Thyroid gland (tissue), 4 donors: ENCODE measurements around the gene ACKR4.

ENCODE experiments used
- POLR2A ChIP-seq, 2 donors: fragments of 450-650 bp; IDR thresholded peaks; one replicate each; pipeline ENCODE4 v1.6.1; 2017; ENCODE audit warnings: antibody characterized with exemption in 2 of 2, mild to moderate bottlenecking in 2 of 2, moderate library complexity in 1 of 2
- TF ChIP-seq, protein P1 (sequence below), 6 experiments: fragments of 200-600 bp in 3 of 6; fragments of 450-650 bp in 3 of 6; sonication (generic) in 3 of 6; IDR thresholded peaks; one replicate each; pipeline ENCODE4 v1.5.1; 2016 to 2019; ENCODE audit warnings: antibody characterized with exemption in 6 of 6, mild to moderate bottlenecking in 2 of 6, inconsistent platforms in 1 of 6, moderate library complexity in 1 of 6

DNA sequence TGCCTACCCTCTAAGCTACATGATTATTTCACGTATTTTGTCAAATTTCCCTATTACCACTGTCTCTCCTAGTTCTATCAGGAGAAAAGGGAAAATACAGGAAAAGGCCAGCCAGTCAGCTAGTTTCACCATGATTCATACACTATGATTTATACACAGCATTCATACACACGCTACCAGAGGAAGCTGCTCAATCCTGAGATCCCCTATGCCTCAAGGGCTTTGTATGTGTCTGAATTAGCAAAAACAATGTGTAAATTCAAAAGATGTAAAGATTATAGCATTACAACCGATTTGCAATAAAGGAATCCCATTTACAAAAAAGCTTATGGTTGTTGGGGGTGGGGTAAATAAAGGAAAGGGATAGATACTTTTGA lies 3.1 kb upstream of the ACKR4 start:
- TF ChIP-seq, protein P1, sequence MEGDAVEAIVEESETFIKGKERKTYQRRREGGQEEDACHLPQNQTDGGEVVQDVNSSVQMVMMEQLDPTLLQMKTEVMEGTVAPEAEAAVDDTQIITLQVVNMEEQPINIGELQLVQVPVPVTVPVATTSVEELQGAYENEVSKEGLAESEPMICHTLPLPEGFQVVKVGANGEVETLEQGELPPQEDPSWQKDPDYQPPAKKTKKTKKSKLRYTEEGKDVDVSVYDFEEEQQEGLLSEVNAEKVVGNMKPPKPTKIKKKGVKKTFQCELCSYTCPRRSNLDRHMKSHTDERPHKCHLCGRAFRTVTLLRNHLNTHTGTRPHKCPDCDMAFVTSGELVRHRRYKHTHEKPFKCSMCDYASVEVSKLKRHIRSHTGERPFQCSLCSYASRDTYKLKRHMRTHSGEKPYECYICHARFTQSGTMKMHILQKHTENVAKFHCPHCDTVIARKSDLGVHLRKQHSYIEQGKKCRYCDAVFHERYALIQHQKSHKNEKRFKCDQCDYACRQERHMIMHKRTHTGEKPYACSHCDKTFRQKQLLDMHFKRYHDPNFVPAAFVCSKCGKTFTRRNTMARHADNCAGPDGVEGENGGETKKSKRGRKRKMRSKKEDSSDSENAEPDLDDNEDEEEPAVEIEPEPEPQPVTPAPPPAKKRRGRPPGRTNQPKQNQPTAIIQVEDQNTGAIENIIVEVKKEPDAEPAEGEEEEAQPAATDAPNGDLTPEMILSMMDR (IDR thresholded peaks at IDR 0.05) = no peak
- TF ChIP-seq POLR2A (IDR thresholded peaks at IDR 0.05) = no peak
